ENCODE measurements around the gene UBXN6. TPM values are rescaled to one million over a fixed set of nuclear protein-coding genes. Genes with fewer than 3 reads are reported as not detected.

UBXN6 gene
- polyA plus RNA-seq, 1 donor = 145 TPM

DNA sequence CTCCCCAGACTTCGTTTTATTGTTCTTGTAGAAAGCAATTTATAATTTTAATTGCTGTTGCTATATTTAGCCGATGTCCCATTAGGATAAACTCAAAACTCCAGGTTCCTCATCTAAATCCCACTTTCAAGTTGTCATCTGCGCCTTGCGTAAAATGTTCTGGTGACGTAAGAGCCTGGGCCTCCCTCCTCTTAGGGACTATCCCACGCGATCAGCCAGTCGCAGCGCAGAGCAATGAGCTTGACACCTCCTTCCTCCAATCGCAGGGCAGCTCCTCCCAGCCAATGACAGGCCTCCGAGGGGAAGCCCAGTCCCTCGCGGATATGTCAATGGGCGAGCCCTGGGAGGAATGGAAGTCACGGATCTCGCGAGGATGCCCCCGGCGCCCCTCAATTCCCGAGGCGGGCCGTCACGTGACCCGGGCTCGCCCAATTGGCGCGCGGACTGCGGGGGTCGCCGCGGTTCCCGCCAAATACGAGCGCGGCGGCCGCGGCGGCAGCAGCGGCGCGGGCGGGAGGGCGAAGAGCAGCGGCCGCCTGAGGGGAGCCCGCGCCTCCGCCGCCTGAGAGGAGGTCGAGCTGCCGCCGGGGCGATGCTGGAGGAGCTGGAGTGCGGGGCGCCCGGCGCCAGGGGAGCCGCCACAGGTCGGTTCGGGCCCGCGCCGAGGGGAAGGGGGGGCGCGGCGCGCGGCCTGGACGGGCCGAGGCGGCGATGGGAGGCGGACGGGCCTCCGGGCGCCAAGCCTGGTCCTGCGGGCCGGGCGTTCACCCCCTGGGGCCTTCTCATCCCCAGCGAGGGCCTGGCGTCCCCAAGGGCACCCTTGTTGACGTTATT lies 55.2 kb downstream of the UBXN6 start, which contains the start of gene CHAF1A:
Gene CHAF1A, plus strand, starts transcription at position 470 of the 834 bp plus-strand sequence. Its CDS starts 123 bp downstream, at position 593.
- peak; percentile 99 for DNase-seq

DNA sequence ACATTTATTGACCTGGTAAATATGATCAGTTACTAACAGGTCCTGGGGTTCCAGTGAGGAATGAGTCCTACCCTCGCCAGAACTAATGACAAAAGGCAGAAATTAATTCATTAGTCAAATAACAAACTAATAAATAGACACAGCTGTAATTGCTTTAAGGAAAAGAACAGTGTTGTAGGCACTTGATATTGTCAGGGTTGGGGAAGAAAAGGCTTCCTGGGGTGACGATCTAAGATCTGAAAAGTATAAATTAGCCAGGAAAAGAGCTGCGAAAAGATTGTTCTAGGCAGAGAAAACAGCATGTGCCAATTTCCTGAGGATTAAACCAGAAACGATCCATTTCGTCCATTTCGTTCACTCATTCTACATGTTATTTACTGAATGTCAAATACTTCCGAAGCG lies 55.8 kb downstream of the UBXN6 start:
- no peak for DNase-seq

DNA sequence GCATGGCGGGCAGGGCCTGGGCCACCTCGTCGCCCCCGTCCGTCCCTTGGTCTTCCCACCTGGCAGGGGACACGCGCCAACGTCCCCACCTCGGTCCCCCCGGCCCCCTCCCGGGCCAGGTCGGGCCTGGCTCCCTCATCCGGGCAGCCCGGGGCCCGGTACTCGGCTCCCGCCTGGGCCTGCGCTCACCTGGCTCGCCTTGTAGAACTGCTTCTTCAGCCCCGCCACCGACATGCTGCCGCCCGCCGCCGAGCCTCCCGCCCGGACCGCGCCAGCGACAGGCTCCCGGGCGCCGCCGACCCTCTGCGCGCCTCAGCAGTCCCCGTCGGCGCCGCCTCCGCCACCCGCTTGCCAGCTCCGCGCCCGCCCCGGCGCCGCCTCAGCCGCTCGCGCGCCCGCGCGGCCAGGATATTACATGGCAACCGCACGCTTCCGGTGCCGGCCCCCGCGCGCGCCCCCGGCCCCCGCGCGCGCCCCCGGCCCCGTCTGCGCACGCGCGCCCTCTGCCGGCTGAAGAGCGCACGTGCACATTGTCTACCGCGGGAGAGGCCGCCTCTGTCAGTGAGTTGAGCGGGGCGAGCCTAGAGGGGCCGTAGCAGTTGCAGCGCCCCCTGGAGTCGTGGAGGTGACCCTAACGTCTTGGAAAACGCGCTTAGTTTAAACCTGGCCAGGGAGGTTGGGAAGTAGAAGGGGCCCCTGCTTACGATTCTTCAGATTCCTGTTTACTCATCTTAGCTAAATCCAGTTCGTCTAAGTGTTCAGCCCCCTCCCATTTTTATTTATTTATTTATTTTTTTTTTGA lies 57.3 kb downstream of the UBXN6 start, which contains the start of gene SH3GL1:
Gene SH3GL1, minus strand, starts transcription at position 413 of the 802 bp plus-strand sequence. Its CDS starts 179 bp downstream, at position 234.
- peak; percentile 92 for DNase-seq

DNA sequence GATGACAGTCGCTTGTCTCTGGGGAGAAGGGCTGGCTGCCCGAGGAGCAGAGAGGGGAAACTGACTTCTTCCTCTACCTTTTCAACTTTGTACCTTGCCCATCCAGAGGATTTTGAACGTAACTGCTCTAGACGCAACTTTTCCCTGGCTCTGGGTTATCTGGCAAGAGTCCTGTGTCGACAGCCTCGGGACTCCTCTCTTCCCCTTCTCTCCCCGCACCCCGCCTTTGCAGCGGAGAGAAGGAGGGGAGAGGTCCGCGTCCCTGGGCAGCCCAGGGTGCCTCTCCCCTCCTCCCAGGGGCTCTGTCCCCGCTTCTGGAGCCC lies 57.8 kb downstream of the UBXN6 start:
- no peak for DNase-seq

DNA sequence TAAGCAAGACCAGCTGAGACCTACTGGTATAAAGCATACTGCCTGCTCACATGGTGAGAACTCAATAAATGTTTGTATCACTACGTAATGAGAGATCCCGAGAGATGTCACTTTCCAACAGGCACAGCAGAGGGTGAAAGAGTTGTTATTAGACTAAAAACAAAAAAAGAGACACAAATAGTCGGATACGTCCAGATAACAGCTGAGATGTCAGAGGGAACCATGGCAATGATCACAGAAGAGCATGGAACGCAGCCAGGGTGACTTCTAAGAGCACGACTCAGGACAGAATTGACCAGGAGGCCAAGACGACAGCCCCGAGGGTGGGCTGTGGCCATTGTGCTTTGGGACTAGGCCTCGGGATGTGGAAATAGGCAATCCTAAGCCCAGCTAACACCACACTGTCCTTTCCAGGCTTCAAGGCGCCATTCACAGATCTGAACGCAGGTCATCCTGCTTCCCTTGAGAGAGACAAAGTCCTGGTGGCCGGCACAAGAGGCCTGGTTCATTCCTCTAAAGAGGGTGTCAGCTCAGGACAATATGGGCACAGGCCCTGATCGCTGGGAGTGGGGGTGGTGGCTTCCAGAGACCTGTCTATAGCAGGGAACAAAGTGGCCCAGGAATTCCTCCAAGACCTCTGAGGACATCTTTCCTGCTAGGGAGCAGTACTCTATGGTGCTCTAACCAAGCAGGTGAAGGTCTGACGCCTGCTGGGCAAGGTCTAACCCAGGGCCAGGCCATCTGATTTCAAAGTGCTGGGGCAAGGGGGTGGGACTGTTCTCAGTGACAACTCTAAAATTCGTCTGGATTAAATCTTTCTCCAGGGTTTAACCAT lies 60.4 kb downstream of the UBXN6 start:
- no peak for DNase-seq

Other genes starting within 250 kb of the UBXN6 start
- 0.72 TPM for gene EBI3, start 228.3 kb downstream of the UBXN6 start, polyA plus RNA-seq (ENCODE audit: insufficient read length)
- 14.9 TPM for gene YJU2, start 210.7 kb downstream of the UBXN6 start, polyA plus RNA-seq (ENCODE audit: insufficient read length)
- 174 TPM for gene SHD, start 178.5 kb downstream of the UBXN6 start, polyA plus RNA-seq (ENCODE audit: insufficient read length)
- gene TMIGD2, start 155.4 kb downstream of the UBXN6 start, polyA plus RNA-seq (ENCODE audit: insufficient read length) = 0.89 TPM
- gene FSD1, start 153.2 kb downstream of the UBXN6 start, polyA plus RNA-seq (ENCODE audit: insufficient read length) = 1.2 TPM
- 5.9 TPM for gene STAP2, start 119.0 kb downstream of the UBXN6 start, polyA plus RNA-seq (ENCODE audit: insufficient read length)
- 17.3 TPM for gene MPND, start 114.2 kb downstream of the UBXN6 start, polyA plus RNA-seq (ENCODE audit: insufficient read length)
- gene SH3GL1, start 57.2 kb downstream of the UBXN6 start, polyA plus RNA-seq (ENCODE audit: insufficient read length) = 64.4 TPM
- 10.7 TPM for gene CHAF1A, start 55.2 kb downstream of the UBXN6 start, polyA plus RNA-seq (ENCODE audit: insufficient read length)
- 88.0 TPM for gene HDGFL2, start 14.5 kb upstream of the UBXN6 start, polyA plus RNA-seq (ENCODE audit: insufficient read length)
- 8.8 TPM for gene PLIN4, start 60.7 kb upstream of the UBXN6 start, polyA plus RNA-seq (ENCODE audit: insufficient read length)
- gene PLIN5, start 77.4 kb upstream of the UBXN6 start, polyA plus RNA-seq (ENCODE audit: insufficient read length) = 4.3 TPM
- gene LRG1, start 82.2 kb upstream of the UBXN6 start, polyA plus RNA-seq (ENCODE audit: insufficient read length) = 0.43 TPM
- 66.0 TPM for gene SEMA6B, start 101.9 kb upstream of the UBXN6 start, polyA plus RNA-seq (ENCODE audit: insufficient read length)
- gene TNFAIP8L1, start 181.7 kb upstream of the UBXN6 start, polyA plus RNA-seq (ENCODE audit: insufficient read length) = 13.1 TPM
- gene MYDGF, start 212.5 kb upstream of the UBXN6 start, polyA plus RNA-seq (ENCODE audit: insufficient read length) = 56.4 TPM

Measured in hindlimb muscle (tissue), 1 donor.